ENCODE results near the gene CEND1.

CEND1 gene

GRCh38 chr11:770642-771616 lies 19.0 kb downstream of the CEND1 start:
- DNase-seq (ENCODE audit: low read depth): no peak
- Histone ChIP-seq H3K4me3 (ENCODE audit: low read length) (no peak overlapping the region), H3K9me3 (ENCODE audit: control insufficient read depth, low read length) (no peaks in the 10 kb centered on the region), H3K27me3 (replicated peaks; ENCODE audit: control insufficient read depth, insufficient read depth, low read length) (no peaks in the 10 kb centered on the region), H3K36me3 (ENCODE audit: control insufficient read depth, insufficient read depth, low read length, severe bottlenecking) (peaks cover 68% of the 10 kb centered on the region), H3K4me1 (ENCODE audit: control insufficient read depth, insufficient read depth, low read length) (peaks cover 25% of the 10 kb centered on the region), H3K9ac (ENCODE audit: low read length) (no peak overlapping the region)

- Histone ChIP-seq H3K9ac (ENCODE audit: low read length) (no peak overlapping the region), H3K36me3 (ENCODE audit: control insufficient read depth, insufficient read depth, low read length, severe bottlenecking) (peaks cover 75% of the 10 kb centered on the region), H3K4me3 (ENCODE audit: low read length) (no peak overlapping the region), H3K4me1 (ENCODE audit: control insufficient read depth, insufficient read depth, low read length) (peaks cover 18% of the 10 kb centered on the region), H3K27me3 (replicated peaks; ENCODE audit: control insufficient read depth, insufficient read depth, low read length) (no peaks in the 10 kb centered on the region), H3K9me3 (ENCODE audit: control insufficient read depth, low read length) (no peaks in the 10 kb centered on the region)
- DNase-seq (ENCODE audit: low read depth): no peak
Observed at GRCh38 chr11:769887-770641, 19.8 kb downstream of the CEND1 start.

DNA sequence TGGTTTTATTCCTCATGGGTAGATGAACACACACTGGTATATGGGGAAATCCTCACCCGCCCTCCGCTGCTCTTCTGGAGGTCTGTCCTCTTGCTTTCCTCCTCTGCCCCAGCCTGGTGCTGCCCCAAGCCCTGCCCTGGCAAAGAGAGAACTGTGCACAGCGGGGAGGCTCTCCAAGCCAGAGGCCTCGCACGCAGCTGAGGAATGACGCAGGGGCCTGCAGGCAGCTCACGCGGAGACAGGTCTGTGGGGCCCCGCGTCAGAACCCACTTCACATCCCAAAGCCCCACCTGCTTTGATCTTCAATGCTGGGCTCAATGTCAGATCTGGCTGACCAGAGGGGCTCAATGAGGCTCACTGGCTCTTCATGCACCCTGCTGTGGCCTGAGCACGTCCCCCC lies 22.7 kb downstream of the CEND1 start:
- Histone ChIP-seq H3K9ac (ENCODE audit: low read length) (no peak overlapping the region), H3K4me1 (ENCODE audit: control insufficient read depth, insufficient read depth, low read length) (peaks cover 32% of the 10 kb centered on the region), H3K36me3 (ENCODE audit: control insufficient read depth, insufficient read depth, low read length, severe bottlenecking) (peaks cover 73% of the 10 kb centered on the region), H3K4me3 (ENCODE audit: low read length) (no peak overlapping the region), H3K9me3 (ENCODE audit: control insufficient read depth, low read length) (no peaks in the 10 kb centered on the region), H3K27me3 (replicated peaks; ENCODE audit: control insufficient read depth, insufficient read depth, low read length) (no peaks in the 10 kb centered on the region)
- DNase-seq (ENCODE audit: low read depth): no peak

- no peak for DNase-seq (ENCODE audit: low read depth)
- peak overlapping the region; percentile 45 for H3K9ac ChIP-seq (ENCODE audit: low read length)
- H3K4me1 ChIP-seq (ENCODE audit: control insufficient read depth, insufficient read depth, low read length): peaks cover 36% of the 10 kb centered on the region
- H3K36me3 ChIP-seq (ENCODE audit: control insufficient read depth, insufficient read depth, low read length, severe bottlenecking): peaks cover 73% of the 10 kb centered on the region
- H3K4me3 ChIP-seq (ENCODE audit: low read length): no peak overlapping the region
- no peaks in the 10 kb centered on the region for H3K27me3 ChIP-seq (replicated peaks; ENCODE audit: control insufficient read depth, insufficient read depth, low read length)
- H3K9me3 ChIP-seq (ENCODE audit: control insufficient read depth, low read length): no peaks in the 10 kb centered on the region
Observed at GRCh38 chr11:766936-767210, 23.0 kb downstream of the CEND1 start.

- Histone ChIP-seq H3K36me3 (ENCODE audit: control insufficient read depth, insufficient read depth, low read length, severe bottlenecking) (peaks cover 73% of the 10 kb centered on the region), H3K4me3 (ENCODE audit: low read length) (no peak overlapping the region), H3K9ac (ENCODE audit: low read length) (peak overlapping the region; percentile 45), H3K4me1 (ENCODE audit: control insufficient read depth, insufficient read depth, low read length) (peaks cover 41% of the 10 kb centered on the region), H3K9me3 (ENCODE audit: control insufficient read depth, low read length) (no peaks in the 10 kb centered on the region), H3K27me3 (replicated peaks; ENCODE audit: control insufficient read depth, insufficient read depth, low read length) (no peaks in the 10 kb centered on the region)
- DNase-seq (ENCODE audit: low read depth): no peak
Observed at GRCh38 chr11:766106-766935, 23.6 kb downstream of the CEND1 start.

DNA sequence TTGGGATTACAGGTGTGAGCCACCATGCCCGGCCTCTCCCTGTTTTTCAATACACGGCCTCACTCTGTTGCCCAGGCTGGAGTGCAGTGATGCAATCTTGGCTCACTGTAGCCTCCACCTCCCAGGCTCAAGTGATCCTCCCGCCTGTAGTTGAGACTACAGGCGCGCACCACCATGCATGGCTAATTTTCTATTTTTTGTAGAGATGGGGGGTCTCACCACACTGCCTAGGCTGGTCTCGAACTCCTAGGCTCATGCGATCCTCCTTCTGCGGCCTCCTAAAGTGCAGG lies 24.1 kb downstream of the CEND1 start:
- H3K4me1 ChIP-seq (ENCODE audit: control insufficient read depth, insufficient read depth, low read length): peaks cover 41% of the 10 kb centered on the region
- peak overlapping the region; percentile 45 for H3K9ac ChIP-seq (ENCODE audit: low read length)
- H3K9me3 ChIP-seq (ENCODE audit: control insufficient read depth, low read length): no peaks in the 10 kb centered on the region
- peaks cover 73% of the 10 kb centered on the region for H3K36me3 ChIP-seq (ENCODE audit: control insufficient read depth, insufficient read depth, low read length, severe bottlenecking)
- no peak for DNase-seq (ENCODE audit: low read depth)
- no peaks in the 10 kb centered on the region for H3K27me3 ChIP-seq (replicated peaks; ENCODE audit: control insufficient read depth, insufficient read depth, low read length)
- no peak overlapping the region for H3K4me3 ChIP-seq (ENCODE audit: low read length)

DNA sequence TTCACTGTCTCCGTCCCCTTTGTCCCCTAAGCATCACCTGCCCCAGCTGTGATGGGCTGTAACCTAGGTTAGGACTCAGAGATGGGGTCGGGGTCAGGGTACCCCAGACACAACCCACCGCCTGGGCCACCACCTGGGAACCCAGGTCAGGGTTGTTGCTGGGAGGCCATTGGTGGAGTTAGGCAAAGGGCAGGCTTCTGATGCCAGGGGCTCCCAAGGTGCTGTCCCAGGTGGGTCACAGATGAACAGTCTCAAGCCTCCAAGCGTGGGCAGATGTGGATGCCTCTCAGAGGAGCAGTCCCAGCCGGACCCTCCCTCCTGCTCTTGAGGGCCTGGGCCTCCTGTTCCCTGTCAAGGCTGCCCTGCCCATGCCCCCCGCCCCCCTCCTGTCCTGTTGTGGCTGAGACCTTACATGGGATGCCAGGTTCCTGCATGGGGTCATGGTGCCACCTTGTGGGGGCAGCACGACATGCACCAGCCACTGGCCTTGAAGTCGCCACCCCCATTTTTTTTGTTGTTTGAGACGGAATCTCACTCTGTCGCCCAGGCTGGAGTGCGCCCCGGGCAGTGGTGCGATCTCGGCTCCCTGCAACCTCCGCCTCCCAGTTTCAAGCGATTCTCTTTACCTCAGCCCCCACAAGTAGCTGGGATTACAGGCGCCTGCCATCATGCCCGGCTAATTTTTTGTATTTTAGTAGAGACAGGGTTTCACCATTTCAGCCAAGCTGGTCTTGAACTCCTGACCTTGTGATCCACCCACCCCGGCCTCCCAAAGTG lies 24.7 kb downstream of the CEND1 start:
- peaks cover 73% of the 10 kb centered on the region for H3K36me3 ChIP-seq (ENCODE audit: control insufficient read depth, insufficient read depth, low read length, severe bottlenecking)
- no peak overlapping the region for H3K9ac ChIP-seq (ENCODE audit: low read length)
- no peaks in the 10 kb centered on the region for H3K9me3 ChIP-seq (ENCODE audit: control insufficient read depth, low read length)
- no peaks in the 10 kb centered on the region for H3K27me3 ChIP-seq (replicated peaks; ENCODE audit: control insufficient read depth, insufficient read depth, low read length)
- DNase-seq (ENCODE audit: low read depth): peak; percentile 54
- peaks cover 44% of the 10 kb centered on the region for H3K4me1 ChIP-seq (ENCODE audit: control insufficient read depth, insufficient read depth, low read length)
- H3K4me3 ChIP-seq (ENCODE audit: low read length): no peak overlapping the region

GRCh38 chr11:764322-765024 lies 25.4 kb downstream of the CEND1 start:
- no peaks in the 10 kb centered on the region for H3K27me3 ChIP-seq (replicated peaks; ENCODE audit: control insufficient read depth, insufficient read depth, low read length)
- H3K36me3 ChIP-seq (ENCODE audit: control insufficient read depth, insufficient read depth, low read length, severe bottlenecking): peaks cover 74% of the 10 kb centered on the region
- H3K9me3 ChIP-seq (ENCODE audit: control insufficient read depth, low read length): no peaks in the 10 kb centered on the region
- H3K4me3 ChIP-seq (ENCODE audit: low read length): no peak overlapping the region
- H3K9ac ChIP-seq (ENCODE audit: low read length): peak overlapping the region; percentile 20
- H3K4me1 ChIP-seq (ENCODE audit: control insufficient read depth, insufficient read depth, low read length): peaks cover 50% of the 10 kb centered on the region
- no peak for DNase-seq (ENCODE audit: low read depth)

DNA sequence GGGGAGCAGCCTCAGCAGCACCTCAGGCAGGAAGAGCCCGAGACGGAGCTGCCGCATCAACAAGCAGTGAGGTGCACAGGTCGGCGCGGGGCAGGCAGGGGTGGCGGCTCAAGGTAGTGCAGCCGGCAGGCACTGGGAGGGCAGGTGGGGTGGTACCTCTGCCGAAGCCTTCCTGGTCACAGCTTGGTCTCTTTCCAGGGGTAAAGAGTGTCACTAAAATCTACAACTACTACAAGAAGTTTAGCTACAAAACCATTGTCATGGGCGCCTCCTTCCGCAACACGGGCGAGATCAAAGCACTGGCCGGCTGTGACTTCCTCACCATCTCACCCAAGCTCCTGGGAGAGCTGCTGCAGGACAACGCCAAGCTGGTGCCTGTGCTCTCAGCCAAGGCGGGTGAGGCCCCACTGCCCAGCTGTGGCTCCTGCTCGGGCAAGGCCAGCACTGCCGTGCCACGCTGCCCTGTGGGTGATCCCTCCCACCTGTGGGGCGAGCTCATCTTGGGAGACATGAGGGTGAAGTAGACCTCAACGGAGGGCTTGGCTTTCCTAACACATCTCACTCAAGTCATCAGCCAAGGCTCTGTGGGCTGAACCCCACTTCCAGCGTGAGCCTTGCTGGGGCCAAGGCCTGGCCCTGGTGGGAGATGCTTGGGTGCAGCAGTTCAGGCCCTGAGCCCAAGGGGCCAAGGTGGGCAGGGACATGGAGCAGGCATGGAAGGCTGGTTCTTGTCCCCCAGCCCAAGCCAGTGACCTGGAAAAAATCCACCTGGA lies 26.2 kb downstream of the CEND1 start:
- Histone ChIP-seq H3K27me3 (replicated peaks; ENCODE audit: control insufficient read depth, insufficient read depth, low read length) (no peaks in the 10 kb centered on the region), H3K36me3 (ENCODE audit: control insufficient read depth, insufficient read depth, low read length, severe bottlenecking) (peaks cover 81% of the 10 kb centered on the region), H3K9ac (ENCODE audit: low read length) (peak overlapping the region; percentile 60), H3K4me1 (ENCODE audit: control insufficient read depth, insufficient read depth, low read length) (peaks cover 50% of the 10 kb centered on the region), H3K4me3 (ENCODE audit: low read length) (no peak overlapping the region), H3K9me3 (ENCODE audit: control insufficient read depth, low read length) (no peaks in the 10 kb centered on the region)
- DNase-seq (ENCODE audit: low read depth): no peak

DNA sequence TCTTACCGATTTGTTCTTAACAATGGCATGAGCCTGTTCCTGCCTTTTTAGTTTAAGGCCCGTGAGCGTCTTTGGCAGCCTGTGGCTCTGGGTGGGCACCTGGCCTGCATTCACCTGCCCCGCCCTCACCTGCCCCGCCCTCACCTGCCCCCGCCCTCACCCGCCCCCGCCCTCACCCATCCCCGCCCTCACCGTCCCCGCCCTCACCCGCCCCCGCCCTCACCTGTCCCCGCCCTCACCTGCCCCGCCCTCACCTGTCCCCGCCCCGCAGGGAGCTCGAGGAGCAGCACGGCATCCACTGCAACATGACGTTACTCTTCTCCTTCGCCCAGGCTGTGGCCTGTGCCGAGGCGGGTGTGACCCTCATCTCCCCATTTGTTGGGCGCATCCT lies 26.8 kb downstream of the CEND1 start:
- DNase-seq (ENCODE audit: low read depth): no peak
- peaks cover 86% of the 10 kb centered on the region for H3K36me3 ChIP-seq (ENCODE audit: control insufficient read depth, insufficient read depth, low read length, severe bottlenecking)

More for the DNA sequence above, 26.8 kb downstream of the CEND1 start:
- Histone ChIP-seq H3K9me3 (ENCODE audit: control insufficient read depth, low read length) (no peaks in the 10 kb centered on the region), H3K9ac (ENCODE audit: low read length) (peak overlapping the region; percentile 60), H3K4me3 (ENCODE audit: low read length) (no peak overlapping the region), H3K27me3 (replicated peaks; ENCODE audit: control insufficient read depth, insufficient read depth, low read length) (no peaks in the 10 kb centered on the region), H3K4me1 (ENCODE audit: control insufficient read depth, insufficient read depth, low read length) (peaks cover 50% of the 10 kb centered on the region)
